Activated CD8-positive, alpha-beta memory T cell treated with anti-CD3 and anti-CD28 coated beads for 4 hours (primary cell): ENCODE results near the gene MBD1.
"Not testable (repeated sequence)": the region's sequence is repeated elsewhere in the genome, so short reads cannot be mapped to it uniquely, and the experiment has no call there.

ENCODE experiments used
- DNase-seq, 2 donors: peaks; one replicate each; pipeline ENCODE4 v3.0.0-alpha.2; 2020; ENCODE audit warnings: low read depth in 2 of 2

MBD1 gene

GRCh38 chr18:50281295-50281971 is at the start of gene MBD1:
MBD1 (minus strand) TSS chr18:50281523; CDS start chr18:50279992, 1,531 bp downstream.
- DNase-seq: peak; percentile 89 to 97

DNA sequence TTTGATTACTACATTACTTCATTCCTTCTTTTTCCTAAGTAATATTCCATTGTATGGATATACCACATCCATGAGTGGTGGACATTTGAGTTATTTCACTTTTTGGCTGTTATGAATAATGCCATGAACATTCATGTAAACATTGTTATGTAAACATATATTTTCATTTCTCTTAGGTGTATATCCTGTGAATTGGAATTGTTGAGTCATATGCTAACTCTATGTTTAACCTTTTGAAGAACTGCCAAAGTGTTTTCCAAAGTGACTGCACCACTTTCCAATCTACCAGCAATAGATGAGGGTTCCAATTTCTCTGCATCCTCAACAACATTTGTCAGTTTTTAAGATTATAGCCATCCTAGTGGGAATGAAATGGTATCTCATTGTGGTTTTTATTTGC is 48.9 kb upstream of the MBD1 start:
- no peak for DNase-seq

DNA sequence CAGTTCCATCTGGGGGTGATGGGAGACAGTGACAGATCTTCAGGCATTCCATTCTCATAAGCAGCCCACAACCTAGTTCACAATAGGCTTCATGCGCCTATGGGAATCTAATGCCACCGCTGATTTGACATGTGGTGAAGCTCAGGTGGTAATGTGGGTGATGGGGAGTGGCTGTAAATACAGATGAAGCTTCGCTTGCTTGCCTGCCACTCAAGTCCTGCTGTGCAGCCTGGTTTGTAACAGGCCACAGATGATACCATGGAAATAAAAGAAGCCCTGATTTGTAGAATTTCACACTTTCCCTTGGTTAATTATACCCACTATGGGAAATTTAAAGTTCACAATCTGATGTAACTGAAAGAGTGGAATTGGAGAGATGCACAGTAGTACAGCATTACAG is 46.7 kb upstream of the MBD1 start:
- DNase-seq: no peak

GRCh38 chr18:50320719-50321118 is 39.4 kb upstream of the MBD1 start:
- DNase-seq: no peak

DNA sequence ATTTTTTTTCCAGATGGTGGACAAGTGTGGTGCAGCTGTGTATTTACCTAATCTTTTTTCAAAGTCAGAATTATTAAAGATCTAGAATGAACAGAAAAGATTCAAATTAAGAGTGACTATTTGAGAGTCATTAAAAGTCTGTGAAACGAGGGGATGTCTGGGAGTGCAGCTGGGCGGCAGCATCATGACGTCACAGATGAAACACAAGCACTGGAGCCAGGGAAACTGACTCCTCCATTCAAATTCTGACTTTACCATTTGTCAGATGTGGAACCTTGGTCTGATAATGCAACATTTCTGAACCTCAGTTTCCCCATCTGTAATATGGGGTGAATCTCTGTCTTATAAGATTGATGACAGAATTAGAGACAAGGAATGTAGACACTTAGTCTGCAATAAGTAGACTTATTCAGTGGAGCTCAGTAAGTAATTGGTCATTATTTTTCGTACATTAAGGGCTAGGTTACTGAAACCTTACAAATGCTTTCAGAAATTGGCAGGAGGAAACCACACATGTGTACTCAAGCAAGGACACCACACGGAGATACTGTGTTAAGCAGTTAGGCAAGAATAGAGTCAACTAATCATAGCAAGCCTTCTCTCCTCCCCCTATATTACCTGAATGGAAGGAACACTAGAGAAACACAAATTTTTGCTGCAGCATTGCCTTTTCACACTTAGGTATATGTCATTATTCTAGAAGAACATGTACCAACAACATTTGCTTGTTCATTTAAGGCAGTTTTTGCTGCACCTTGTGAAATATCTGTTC is 34.0 kb upstream of the MBD1 start:
- no peak for DNase-seq

- DNase-seq: no peak
Observed at GRCh38 chr18:50313873-50314460, 32.6 kb upstream of the MBD1 start.

- DNase-seq: no peak
Observed at GRCh38 chr18:50313031-50313607, 31.8 kb upstream of the MBD1 start.

DNA sequence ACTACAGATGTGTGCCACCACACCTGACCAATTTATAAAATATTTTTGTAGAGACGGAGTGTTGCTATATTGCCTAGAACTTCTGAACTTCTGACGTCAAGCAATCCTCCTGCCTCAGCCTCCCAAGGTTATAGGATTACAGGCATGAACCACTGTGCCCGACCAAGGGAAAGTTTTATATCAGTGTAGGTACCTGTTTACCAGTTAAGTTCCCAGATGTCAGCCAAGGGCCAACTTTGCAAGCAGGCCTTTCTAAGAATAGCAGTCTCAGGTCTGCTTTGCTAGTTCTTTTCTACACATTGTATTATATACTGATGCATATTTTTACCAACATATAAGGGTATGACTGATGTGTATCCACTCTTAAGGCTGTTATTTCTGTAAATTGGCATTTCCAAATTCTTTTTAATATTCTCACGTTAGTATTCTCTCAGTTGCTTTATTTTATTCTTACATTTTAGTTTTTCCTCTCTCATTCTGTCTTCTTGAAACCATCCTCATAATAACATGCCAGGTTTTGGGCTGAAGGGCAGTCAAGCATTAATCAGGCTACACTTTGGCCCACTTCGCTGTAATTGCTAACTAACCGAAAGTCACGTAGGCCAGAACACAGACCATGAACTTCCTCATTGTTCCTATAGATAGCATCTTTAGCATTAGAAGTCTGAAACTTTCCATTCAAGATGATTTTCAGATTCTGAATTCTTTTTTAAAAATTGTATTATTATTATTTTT is 31.1 kb upstream of the MBD1 start:
- no peak for DNase-seq

DNA sequence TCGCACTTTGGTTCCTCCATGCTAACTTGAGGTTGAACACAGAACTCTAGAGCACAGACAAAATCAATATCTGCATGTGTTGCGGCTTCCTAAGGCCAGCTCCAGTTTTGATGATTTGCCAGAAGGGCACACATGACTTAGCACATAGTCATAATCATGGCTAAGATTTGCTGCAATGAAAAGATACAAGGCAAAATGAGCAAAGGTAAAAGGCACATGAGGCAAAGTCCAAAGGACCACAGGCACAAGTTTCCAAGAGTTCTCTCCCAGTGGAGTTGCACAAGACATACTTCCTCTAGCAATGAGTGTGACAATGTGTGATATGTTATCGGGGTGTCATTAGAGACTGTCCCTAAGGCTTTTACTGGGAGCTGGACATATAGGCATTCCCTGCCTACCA is 30.3 kb upstream of the MBD1 start:
- no peak for DNase-seq

DNA sequence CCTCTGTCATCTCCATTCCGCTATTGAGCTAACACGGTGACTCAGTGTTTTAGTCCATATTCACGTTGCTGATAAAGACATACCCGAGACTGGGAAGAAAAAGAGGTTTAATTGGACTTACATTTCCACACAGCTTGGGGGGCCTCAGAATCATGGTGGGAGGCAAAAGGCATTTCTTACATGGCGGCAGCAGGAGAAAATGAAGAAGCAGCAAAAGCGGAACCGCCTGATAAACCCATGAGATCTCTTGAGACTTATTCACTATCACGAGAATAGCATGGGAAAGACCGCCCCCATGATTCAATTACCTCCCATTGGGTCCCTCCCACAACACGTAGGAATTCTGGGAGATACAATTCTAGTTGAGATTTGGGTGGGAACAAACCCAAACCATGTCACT is 28.8 kb upstream of the MBD1 start:
- no peak for DNase-seq

- not testable (repeated sequence) for DNase-seq
Observed at GRCh38 chr18:50308851-50309250, 27.5 kb upstream of the MBD1 start.

GRCh38 chr18:50307738-50308470 is 26.6 kb upstream of the MBD1 start:
- DNase-seq: peak; percentile 76 to 82

- no peak for DNase-seq
Observed at GRCh38 chr18:50307400-50307737, 26.0 kb upstream of the MBD1 start.

GRCh38 chr18:50306944-50307343 is 25.6 kb upstream of the MBD1 start:
- no peak for DNase-seq

DNA sequence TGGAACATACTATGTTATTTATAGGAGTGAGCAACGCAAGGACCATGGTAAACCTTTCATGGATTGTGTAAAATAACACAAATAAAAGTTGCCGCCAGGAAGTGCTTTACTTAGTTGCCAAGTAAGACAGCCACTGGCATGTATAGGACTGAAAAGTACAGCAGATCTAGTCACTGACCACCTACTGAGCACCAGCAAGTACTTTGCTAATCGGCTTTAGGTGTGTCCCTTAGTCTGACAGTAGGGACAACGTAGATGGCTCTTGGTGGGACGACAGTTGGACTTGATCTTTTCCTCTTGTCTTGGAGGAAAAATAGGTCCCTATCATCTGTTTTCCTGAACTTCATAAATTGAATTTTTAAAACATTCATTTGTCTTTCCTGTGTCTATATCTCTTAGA is 19.8 kb upstream of the MBD1 start:
- no peak for DNase-seq

DNA sequence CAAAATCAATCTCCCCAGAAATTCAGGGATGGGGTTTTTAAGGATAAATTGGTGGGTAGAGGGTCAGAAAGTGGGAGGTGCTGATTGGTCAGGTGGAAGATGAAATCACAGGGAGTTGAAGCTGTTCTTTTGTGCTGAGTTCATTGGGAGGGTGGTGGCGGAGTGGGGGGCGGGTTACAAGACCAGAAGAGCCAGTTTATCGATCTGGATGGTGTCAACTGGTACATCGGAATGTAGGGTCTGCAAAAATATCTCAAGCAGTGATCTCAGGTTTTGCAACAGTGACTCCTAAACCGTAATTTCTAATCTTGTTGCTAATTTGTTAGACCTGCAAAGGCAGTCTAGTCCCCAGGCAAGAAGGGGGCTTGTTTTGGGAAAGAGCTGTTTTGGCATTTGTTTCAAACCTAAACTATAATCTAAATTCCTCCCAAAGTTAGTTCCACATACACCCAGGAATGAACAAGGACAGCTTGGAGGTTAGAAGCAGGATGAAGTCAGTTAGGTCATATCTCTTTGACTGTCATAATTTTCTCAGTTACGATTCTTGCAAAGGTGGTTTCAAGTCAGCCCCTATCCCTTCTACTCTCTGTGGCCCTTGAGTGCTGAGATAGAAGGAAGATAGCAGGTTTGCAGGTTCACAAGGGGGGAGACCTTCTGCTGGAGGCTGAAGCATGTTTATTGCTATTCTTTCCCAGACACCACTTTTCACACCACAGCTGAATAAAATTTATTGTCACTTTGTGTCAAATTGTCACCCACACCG is 18.5 kb upstream of the MBD1 start:
- DNase-seq: no peak

- no peak for DNase-seq
Observed at GRCh38 chr18:50298443-50299284, 17.3 kb upstream of the MBD1 start.

DNA sequence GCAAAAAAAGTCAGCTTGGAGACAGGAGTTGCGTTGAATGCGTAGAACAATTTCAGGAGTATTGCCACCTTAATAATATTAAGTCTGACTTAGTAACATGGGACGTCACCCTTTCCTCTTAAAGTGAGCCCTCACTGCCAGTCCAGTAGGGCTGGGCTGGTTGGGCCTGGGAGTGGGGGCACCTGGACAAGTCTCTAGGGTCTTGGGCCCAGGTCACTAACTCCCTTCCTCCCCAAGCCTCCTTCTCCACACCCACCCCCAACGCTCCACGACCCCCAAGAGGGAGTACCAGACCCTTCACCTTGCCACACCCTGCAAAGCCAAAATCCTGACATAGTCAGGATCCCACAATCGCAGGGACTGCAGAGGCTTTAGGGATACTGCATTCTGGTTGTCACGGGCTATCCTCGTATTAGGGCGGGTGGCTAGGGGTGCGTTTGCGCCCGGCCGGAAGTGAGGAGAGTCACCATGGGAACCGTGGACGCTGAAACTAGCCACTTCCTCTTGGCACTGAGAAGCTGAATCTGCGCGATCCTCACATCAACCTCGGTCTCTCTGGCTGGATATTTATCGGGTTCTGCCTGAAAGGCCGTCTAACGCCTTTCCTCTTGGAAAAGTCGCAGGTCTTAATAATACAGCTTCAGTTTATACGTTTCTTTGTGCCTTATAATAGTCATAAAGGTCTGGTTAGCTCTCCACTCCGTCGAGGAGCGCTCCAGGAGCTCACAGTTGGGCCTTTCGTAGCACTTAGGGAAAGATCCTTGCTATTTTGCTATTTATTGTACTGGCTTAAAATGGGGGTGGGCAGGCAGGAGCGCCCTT is 16.5 kb upstream of the MBD1 start:
- peak in 1 of 2 donors; percentile 36 for DNase-seq

DNA sequence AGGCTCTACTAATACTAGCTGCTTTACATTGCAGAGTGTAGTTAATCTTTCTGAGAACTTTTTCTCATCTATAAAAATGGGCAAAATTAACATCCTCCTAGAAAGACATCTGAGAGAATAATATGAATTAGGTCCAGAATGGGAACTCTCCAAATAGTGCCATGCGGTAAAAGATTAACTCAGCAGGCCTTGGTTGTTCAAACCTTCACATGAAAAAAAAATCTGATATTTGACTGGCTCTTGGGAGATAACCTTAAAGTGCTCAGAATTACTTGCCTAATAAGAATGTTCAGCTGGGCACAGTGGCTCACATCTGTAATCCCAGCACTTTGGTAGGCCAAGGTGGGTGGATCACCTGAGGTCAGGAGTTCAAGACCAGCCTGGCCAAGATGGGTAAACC is 11.7 kb upstream of the MBD1 start:
- no peak for DNase-seq
